Inferior parietal cortex (tissue), 1 donor: ENCODE results near the gene TYROBP.
"Not testable (repeated sequence)": the region's sequence is repeated elsewhere in the genome, so short reads cannot be mapped to it uniquely, and the experiment has no call there.

ENCODE experiments used
- DNase-seq: peaks from one replicate; pipeline ENCODE4 v3.0.0-alpha.2; 2016; ENCODE audit errors: extremely low spot score

Gene TYROBP

DNA sequence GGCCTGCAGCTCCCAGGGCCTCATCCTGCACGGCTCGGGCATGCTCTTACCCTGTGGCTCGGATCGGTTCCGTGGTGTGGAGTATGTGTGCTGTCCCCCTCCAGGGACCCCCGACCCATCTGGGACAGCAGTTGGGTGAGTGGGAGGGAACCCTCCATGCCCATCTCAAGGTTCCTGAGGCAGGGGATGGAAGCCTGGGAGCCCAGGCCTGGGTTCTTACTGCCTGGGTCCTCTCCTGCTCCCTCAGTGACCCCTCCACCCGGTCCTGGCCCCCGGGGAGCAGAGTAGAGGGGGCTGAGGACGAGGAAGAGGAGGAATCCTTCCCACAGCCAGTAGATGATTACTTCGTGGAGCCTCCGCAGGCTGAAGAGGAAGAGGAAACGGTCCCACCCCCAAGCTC lies 36.5 kb downstream of the TYROBP start:
- DNase-seq = no peak

DNA sequence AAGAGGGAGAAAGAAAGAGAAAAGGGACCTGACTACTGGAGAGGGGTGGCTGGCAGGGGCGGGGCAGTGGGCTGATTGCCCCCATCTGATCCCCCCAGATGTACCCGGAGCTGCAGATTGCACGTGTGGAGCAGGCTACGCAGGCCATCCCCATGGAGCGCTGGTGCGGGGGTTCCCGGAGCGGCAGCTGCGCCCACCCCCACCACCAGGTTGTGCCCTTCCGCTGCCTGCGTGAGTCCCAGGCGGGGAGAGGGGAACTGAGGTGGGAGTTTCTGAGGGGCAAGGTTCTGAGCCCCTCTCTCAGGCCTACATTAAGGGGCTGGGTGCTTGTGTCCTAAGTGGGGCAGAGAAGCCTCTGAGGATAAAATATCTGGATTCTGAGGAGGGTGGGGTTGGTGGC lies 37.3 kb downstream of the TYROBP start:
- no peak for DNase-seq

DNA sequence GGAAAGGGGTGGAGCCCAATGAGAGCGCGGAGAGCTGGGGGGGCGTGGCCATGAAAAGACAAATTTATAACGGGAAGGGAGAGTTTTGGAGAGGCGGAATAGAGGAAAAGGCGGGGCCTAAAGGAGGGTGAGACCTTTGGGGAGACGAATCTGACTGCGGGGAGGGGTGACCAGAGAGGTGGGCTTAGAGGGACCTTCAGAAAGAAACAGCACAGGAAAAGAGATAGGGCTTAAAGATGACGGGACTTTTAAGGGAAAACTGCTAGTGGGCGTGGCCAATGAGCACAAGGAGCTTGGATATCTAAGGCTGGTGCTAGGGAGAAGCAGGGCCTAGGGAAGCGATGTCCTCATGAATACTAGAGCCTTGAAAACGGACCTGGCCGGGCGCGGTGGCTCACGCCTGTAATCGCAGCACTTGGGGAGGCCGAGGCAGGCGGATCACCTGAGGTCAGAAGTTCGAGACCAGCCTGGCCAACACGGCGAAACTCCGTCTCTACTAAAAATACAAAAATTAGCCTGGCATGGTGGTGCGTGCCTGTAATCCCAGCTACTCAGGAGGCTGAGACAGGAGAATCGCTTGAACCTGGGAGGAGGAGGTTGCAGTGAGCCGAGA lies 37.9 kb downstream of the TYROBP start:
- not testable (repeated sequence) for DNase-seq

DNA sequence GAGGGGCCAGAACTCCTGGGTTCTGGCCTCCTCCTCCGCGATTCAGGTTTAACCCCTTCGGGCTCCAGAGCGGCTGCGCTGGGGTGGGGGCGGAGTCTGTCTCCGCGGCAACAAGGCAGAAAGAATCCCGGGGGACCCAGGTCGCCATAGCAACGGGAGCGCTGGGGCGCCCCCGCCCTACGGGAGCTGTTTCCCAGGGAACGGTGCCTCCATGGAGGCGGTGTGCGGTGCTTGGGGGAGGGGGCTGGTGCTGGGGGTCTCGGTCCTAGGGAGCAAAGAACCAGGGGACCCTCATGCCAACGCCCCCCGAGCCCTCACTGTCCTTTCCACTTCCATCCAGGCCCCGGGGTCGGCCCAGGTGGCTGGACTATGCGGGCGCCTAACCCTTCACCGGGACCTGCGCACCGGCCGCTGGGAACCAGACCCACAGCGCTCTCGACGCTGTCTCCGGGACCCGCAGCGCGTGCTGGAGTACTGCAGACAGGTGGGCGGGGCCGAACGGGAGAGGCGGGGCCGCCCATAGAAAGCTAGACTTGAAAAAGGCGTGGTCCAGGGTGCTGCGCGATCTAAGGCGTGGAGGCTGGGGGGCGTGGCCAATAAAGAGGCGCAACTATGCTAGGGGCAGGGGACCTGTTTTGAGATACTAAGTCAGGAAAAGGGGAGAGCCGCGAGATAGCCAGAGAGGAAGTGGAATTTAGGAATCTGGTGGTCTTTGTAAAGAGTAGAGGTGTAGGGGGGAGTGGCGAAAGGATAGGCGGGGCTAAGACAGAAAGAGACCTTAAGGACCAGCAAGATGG lies 38.6 kb downstream of the TYROBP start:
- peak; percentile 83 for DNase-seq

DNA sequence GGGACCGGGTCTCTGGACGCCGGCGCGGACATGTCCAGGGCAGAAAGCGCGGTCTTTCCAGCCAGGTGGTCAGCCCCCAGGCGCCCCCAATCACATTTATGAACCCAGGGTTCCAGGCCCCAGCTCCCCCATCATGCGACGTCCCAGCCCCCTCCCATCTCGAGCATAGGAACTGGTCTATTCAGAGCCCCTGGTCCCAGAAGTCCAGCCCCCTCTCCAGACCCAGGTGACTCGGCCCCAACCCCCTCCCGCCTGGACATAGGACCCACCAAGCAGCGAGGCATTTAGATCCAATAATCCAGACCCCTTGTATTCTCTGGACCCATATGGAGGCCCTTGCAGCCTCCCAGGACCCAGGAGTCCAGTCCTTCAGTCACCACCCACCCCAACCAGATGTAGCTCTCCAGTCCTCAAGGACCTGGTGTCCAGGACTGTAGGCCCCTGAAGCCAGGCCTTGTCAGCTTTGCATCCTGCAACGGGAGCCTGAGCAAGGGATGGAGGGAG lies 39.2 kb downstream of the TYROBP start:
- no peak for DNase-seq

DNA sequence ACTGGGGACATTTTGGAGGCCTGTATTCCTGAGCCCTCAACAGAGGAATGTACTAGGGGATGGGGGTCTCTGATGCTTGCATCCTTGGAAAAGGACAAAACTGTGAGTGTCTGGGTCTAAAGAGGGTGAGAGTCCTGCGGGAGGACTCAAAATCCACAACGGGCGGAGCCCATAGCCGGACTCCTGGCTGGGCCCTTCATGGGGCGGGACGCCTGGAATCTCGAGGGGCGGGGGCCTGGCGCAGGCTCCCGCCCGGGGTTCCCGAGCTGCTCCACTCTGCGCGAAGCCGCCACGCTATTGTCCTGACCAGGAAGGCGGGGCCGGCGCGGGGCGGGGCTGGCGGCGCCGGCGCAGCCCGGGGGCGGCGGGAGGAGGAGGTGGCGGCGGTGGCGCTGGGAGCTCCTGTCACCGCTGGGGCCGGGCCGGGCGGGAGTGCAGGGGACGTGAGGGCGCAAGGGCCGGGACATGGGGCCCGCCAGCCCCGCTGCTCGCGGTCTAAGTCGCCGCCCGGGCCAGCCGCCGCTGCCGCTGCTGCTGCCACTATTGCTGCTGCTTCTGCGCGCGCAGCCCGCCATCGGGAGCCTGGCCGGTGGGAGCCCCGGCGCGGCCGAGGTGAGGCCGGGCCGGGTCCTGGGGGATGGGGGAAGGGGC lies 39.8 kb downstream of the TYROBP start, which contains the start of gene APLP1:
TSS of gene APLP1 (plus strand) at position 403 of the 651 bp plus-strand sequence. CDS start at position 466, 63 bp downstream.
- peak; percentile 77 for DNase-seq

DNA sequence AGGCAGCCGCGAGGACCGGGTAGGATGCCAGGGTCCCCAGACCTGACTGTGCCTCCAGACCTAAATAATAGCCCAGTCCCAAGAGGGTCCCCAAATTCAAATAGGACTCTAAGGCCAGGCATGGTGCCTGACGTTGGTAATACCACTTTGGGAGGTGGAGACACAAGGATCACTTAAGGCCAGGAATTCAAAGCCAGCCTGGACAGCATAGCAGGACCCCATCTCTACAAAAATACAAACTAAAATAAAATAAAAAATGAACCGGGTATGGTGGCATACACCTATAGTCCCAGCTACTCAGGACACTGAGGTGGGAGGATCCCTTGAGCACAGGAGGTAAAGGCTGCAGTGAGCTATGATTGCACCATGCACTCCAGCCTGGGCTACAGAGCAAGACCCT lies 45.1 kb downstream of the TYROBP start:
- no peak for DNase-seq

DNA sequence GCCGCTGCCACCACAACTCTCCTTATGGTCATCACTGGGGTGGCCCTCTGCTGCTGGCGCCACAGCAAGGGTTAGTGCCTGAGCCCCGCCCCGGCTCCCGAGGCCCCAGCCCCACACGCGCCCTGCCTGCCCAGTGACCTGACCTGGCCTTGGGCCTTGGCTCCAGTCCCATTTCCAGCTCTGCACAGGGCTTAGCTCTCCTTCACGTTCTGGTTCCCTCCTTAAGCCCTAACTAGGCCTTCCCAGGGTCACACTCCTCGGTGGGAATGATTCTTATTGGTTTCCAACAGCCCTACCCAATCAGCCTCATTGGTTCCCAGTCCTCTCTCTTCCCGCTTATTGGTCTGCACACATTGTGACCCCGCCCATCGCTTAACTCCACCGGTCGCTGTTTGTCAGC lies 45.6 kb downstream of the TYROBP start:
- DNase-seq = no peak

DNA sequence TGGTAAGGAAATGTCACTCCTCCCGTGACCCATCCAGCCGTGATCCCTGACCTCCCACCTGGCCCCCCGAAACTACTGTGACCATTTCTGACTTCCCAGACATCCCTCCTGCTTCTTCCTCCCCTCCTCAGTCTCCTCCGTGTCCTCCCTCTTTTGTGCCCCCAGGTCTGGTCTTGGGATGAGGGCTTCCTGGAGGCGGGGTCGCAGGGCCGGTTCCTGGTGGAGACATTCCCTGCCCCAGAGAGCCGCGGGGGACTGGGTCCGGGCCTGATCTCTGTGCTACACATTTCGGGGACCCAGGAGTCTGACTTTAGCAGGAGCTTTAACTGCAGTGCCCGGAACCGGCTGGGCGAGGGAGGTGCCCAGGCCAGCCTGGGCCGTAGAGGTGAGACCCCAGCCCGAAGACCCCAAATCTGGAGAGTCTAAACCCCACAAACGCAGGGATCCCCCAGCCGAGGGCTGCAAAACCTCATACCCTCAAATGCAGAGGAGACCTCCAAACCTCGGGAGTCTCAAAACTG lies 46.4 kb downstream of the TYROBP start:
- no peak for DNase-seq

DNA sequence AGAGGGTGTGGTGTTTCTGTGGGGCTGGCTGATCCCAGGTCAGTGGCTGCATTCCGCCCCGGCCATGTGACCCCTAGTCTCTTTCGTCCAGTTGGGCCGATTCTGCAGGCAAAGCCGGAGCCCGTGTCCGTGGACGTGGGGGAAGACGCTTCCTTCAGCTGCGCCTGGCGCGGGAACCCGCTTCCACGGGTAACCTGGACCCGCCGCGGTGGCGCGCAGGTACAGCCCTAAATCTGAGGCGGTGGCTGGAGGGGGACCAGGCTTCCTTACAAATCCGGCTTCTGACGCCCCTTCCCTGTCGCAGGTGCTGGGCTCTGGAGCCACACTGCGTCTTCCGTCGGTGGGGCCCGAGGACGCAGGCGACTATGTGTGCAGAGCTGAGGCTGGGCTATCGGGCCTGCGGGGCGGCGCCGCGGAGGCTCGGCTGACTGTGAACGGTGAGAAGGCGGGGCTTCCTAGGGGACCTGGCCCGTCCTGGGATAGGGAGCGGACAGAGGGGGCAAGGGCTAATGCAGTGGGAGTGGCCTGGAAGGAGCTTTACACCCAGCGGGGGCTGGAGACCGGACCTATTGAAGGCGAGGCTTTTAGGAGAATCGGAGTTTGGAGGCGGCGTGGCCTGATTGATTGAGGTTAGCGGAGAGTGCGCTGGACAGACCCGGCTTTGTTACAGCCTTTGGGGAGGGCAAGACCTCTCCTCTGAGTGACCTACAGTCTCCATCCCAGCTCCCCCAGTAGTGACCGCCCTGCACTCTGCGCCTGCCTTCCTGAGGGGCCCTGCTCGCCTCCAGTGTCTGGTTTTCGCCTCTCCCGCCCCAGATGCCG lies 47.1 kb downstream of the TYROBP start:
- DNase-seq = no peak

DNA sequence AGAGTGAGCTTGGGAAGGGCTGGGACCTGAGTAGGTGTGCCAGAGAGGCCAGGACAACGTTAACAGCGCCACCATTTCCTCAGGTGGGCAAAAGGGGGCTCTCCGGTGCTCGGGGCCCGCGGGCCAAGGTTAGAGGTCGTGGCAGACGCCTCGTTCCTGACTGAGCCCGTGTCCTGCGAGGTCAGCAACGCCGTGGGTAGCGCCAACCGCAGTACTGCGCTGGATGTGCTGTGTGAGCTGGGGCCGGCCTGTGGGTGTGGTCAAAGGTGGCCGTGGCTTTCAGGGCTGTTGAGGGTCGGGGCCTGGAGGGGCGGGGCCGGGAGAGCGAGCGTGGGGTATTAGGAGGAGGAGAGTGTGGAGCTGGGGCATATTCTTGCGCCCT lies 47.7 kb downstream of the TYROBP start:
- DNase-seq = no peak

DNA sequence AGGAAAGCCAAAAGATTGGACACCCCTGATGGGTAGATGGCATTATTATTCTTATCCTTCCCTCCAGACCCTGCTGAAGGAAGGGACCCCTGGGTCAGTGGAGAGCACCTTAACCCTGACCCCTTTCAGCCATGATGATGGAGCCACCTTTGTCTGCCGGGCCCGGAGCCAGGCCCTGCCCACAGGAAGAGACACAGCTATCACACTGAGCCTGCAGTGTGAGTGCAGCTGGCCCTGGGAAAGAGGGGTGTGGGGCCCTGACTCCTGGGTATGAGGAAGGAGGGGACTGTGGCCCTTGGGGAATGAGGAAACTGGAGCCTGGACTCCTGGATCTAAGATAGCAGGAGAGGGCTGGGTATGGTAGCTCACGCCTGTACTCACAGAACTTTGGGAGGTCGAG lies 48.7 kb downstream of the TYROBP start:
- no peak for DNase-seq

DNA sequence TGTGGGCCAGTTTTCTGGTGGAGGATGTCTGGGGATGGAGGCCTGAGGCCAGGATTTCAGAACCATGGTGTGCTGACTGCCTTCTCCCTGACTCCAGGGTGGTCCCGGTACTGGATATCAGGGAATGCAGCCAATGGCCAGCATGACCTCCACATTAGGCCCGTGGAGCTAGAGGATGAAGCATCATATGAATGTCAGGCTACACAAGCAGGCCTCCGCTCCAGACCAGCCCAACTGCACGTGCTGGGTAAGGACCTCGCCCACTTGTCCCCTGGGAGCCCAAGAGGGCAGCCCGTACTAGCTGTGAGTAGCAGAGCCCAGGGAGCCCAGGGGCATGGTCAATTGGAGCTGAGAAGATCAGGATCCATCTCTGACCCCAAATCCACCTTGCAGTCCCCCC lies 49.8 kb downstream of the TYROBP start:
- no peak for DNase-seq

DNA sequence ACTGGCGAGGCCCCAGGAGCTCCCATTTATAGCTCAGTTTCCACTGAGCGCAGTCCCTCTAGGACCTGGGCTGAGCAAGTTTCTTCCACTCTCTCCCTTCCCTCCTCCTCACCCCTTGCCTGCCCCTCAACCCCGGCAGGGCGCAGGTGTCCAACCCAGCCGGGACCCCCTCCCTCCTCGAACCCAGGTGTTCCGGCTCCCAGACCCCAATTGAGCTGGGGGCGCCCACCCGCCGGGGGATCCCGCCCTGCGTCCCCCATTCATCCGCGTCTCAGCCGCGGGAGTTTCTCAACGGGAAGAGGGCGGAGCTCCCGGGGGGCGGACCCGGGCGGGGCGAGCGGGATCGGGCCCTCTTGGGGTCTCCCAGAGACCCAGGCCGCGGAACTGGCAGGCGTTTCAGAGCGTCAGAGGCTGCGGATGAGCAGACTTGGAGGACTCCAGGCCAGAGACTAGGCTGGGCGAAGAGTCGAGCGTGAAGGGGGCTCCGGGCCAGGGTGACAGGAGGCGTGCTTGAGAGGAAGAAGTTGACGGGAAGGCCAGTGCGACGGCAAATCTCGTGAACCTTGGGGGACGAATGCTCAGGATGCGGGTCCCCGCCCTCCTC lies 51.4 kb downstream of the TYROBP start, which contains the start of gene KIRREL2:
TSS of gene KIRREL2 (plus strand) at position 366 of the 604 bp plus-strand sequence. CDS start at position 575, 209 bp downstream.
- no peak for DNase-seq
